HepG2 (cell line): ENCODE results near the gene ASB14. TPM values are rescaled to one million over a fixed set of nuclear protein-coding genes. Genes with fewer than 3 reads are reported as not detected.

Source experiments
- ATAC-seq: fragments of 200-7000 bp; cut with Tn5 transposase; 3 replicates; pipeline ENCODE4 v1.9.1; 2020; ENCODE audit warnings: mild to moderate bottlenecking, moderate library complexity
- BruUV-seq: library from RNA; stranded (reverse); fragments of 400-500 nt; replicated peaks from 2 replicates; lab custom pipeline; 2021; lab: Mats Ljungman, UMichigan
- CTCF ChIA-PET: fragments of 300-600 bp; formaldehyde crosslinking; extraction: SDS; loops from one replicate; lab custom pipeline; 2021; ENCODE audit warnings: low total read pairs, inconsistent platforms, low intra/inter-chr PET ratio; lab: Yijun Ruan, JAX
- POLR2A ChIA-PET: fragments of 350-600 bp; sonication (Branson Sonifier 250); formaldehyde crosslinking; loops from one replicate; lab custom pipeline; 2020; ENCODE audit warnings: antibody characterized with exemption, inconsistent platforms; lab: Yijun Ruan, JAX
- DNase-seq: peaks from one replicate; pipeline ENCODE4 v3.0.0-alpha.2; 2015; ENCODE audit warnings: low spot score
- FAIRE-seq: peaks from 3 replicates; lab custom pipeline; 2011; peaks lifted over from hg19 to GRCh38; lab: Jason Lieb, UNC
- H2AFZ ChIP-seq: one replicate; pipeline ENCODE4 v1.6.1; 2011; ENCODE audit warnings: low read length, inconsistent platforms
- H3K27ac ChIP-seq: fragments of 300-600 bp; 3 replicates; pipeline ENCODE4 v1.8.0; 2011; ENCODE audit warnings: mixed run types, mild to moderate bottlenecking, mixed read lengths, low read length, inconsistent platforms; ENCODE audit not compliant: insufficient read depth; ENCODE audit errors: extremely low read length
- H3K27me3 ChIP-seq, 2 experiments: fragments of 200-600 bp in 1 of 2; 2 replicates in 1 of 2; 3 replicates in 1 of 2; pipeline versions ENCODE4 v1.6.0 to v1.8.0; 2011; ENCODE audit warnings: low read length in 2 of 2, mild to moderate bottlenecking in 2 of 2, moderate library complexity in 2 of 2, inconsistent platforms in 1 of 2; ENCODE audit not compliant: insufficient read depth in 2 of 2, control insufficient read depth in 1 of 2
- H3K36me3 ChIP-seq, 2 experiments: fragments of 200-600 bp in 1 of 2; replicated peaks in 1 of 2; 2 replicates in 1 of 2; 3 replicates in 1 of 2; pipeline versions ENCODE4 v1.5.1 to v1.8.0; 2011; ENCODE audit warnings: low read length in 2 of 2, inconsistent platforms in 1 of 2; ENCODE audit not compliant: insufficient read depth in 2 of 2, control insufficient read depth in 1 of 2
- H3K4me1 ChIP-seq: 2 replicates; pipeline ENCODE4 v1.5.1; 2012; ENCODE audit warnings: low read length, inconsistent platforms; ENCODE audit not compliant: insufficient read depth
- H3K4me2 ChIP-seq: 2 replicates; pipeline ENCODE4 v1.6.0; 2011; ENCODE audit warnings: low read depth, low read length, inconsistent platforms
- H3K4me3 ChIP-seq, 3 experiments: fragments of 200-600 bp in 1 of 3; sonication (generic), shearing (Covaris generic) in 1 of 3; replicated peaks in 1 of 3; 2 replicates each; pipeline ENCODE4 v1.5.1; 2011 to 2016; ENCODE audit warnings: low read length in 3 of 3, inconsistent platforms in 2 of 3, low read depth in 2 of 3, mild to moderate bottlenecking in 2 of 3, control low read depth in 1 of 3, mixed read lengths in 1 of 3; ENCODE audit not compliant: insufficient read depth in 1 of 3
- H3K79me2 ChIP-seq: one replicate; pipeline ENCODE4 v1.6.1; 2011; ENCODE audit warnings: low read length, inconsistent platforms; ENCODE audit not compliant: insufficient read depth
- H3K9ac ChIP-seq: 2 replicates; pipeline ENCODE4 v1.6.0; 2011; ENCODE audit warnings: mild to moderate bottlenecking, low read depth, low read length, inconsistent platforms; ENCODE audit not compliant: insufficient read depth
- H3K9me3 ChIP-seq: 2 replicates; pipeline ENCODE4 v1.5.1; 2012; ENCODE audit warnings: mild to moderate bottlenecking, low read length
- H4K20me1 ChIP-seq: 2 replicates; pipeline ENCODE4 v1.6.0; 2011; ENCODE audit warnings: inconsistent platforms, mild to moderate bottlenecking, low read length, moderate library complexity; ENCODE audit not compliant: insufficient read depth
- AGO2 ChIP-seq: fragments of 200-400 bp; formaldehyde crosslinking; optimal IDR thresholded peaks from 2 replicates; pipeline ENCODE3; 2017; ENCODE audit warnings: mild to moderate bottlenecking, low read depth, low read length, moderate library complexity
- FOXC1 ChIP-seq: sonication (generic); formaldehyde crosslinking; IDR thresholded peaks from 2 replicates; pipeline ENCODE4 v1.8.0; 2022; ENCODE audit warnings: mild to moderate bottlenecking, missing genetic modification reagents, borderline replicate concordance
- GATA4 ChIP-seq: sonication (generic); IDR thresholded peaks from 2 replicates; pipeline ENCODE4 v1.6.1; 2016; ENCODE audit warnings: antibody characterized with exemption, low read depth, borderline replicate concordance
- HOMEZ ChIP-seq: IDR thresholded peaks from 2 replicates; pipeline ENCODE4 v1.6.1; 2016; ENCODE audit warnings: low read depth
- HOXA3 ChIP-seq: sonication (generic); formaldehyde crosslinking; IDR thresholded peaks from 2 replicates; pipeline ENCODE4 v1.5.0; 2020; ENCODE audit warnings: missing genetic modification reagents
- MLX ChIP-seq: IDR thresholded peaks from 2 replicates; pipeline ENCODE4 v1.6.1; 2016
- NCOA5 ChIP-seq: sonication (generic); formaldehyde crosslinking; IDR thresholded peaks from 2 replicates; pipeline ENCODE4 v1.4.0; 2020; ENCODE audit warnings: missing genetic modification reagents
- PHB2 ChIP-seq: fragments of 450-650 bp; IDR thresholded peaks from 2 replicates; pipeline ENCODE4 v1.6.1; 2018; ENCODE audit not compliant: partially characterized antibody
- PITX1 ChIP-seq: sonication (generic); formaldehyde crosslinking; IDR thresholded peaks from 2 replicates; pipeline ENCODE4 v1.5.1; 2020; ENCODE audit warnings: mild to moderate bottlenecking, missing genetic modification reagents
- SIX1 ChIP-seq: sonication (generic); formaldehyde crosslinking; IDR thresholded peaks from 2 replicates; pipeline ENCODE4 v1.4.0; 2020; ENCODE audit warnings: missing genetic modification reagents, borderline replicate concordance
- TMF1 ChIP-seq: sonication (generic); formaldehyde crosslinking; IDR thresholded peaks from 2 replicates; pipeline ENCODE4 v1.8.1; 2022; ENCODE audit warnings: low read depth, missing genetic modification reagents
- WGBS: methylation state at CpG from one replicate; pipeline ENCODE4 v1.1.6; 2017; ENCODE audit warnings: low lambda C conversion rate; 5-methylcytosine and 5-hydroxymethylcytosine counted together
- in situ Hi-C: cut with HindIII; loops from 2 replicates; pipeline ENCODE4 v1.10.0; 2017; ENCODE audit warnings: low pct_unique_long_range_greater_than_20kb; ENCODE audit not compliant: extremely low pct_ligation_motif_present
- intact Hi-C: fragments of 100-400 bp; cut with micrococcal nuclease; formaldehyde crosslinking; loops from one replicate; pipeline ENCODE4 v1.10.0; 2022; ENCODE audit not compliant: unreplicated experiment
- polyA plus RNA-seq, 8 experiments: library from polyadenylated mRNA; depleted of rRNA in 3 of 8; stranded (reverse) in 7 of 8; unstranded in 1 of 8; fragments of >200 nt; fragmentation: Illumina TruSeq in 4 of 8; extraction: Trizol in 4 of 8; gene quantifications; 2 replicates each; pipeline versions ENCODE4 v1.2.1 to v1.2.3, GENCODE V29; 2011 to 2016; ENCODE audit warnings: low read depth in 4 of 8, missing spikeins in 1 of 8, mixed read lengths in 1 of 8; ENCODE audit not compliant: insufficient read depth in 1 of 8
- total RNA-seq, 5 experiments: library from RNA; depleted of rRNA; stranded (reverse); fragments of >200 nt; fragmentation: Illumina TruSeq; extraction: Trizol; gene quantifications; 2 replicates each; pipeline ENCODE4 v1.2.3, GENCODE V29; 2016; ENCODE audit warnings: low read depth in 1 of 5
- TF ChIP-seq, protein P1 (sequence below): sonication (generic); formaldehyde crosslinking; IDR thresholded peaks from 2 replicates; pipeline ENCODE4 v1.4.0; 2020; ENCODE audit warnings: missing genetic modification reagents, low read depth, mild to moderate bottlenecking, borderline replicate concordance

The ASB14 gene
- total and polyA plus RNA-seq, 2 of the 13 experiments (the other 11 are each of a cell fraction or from before 2014, with no cell fraction given): not detected

- FAIRE-seq: no peak
Observed at GRCh38 chr3:57287205-57287604, 5.3 kb downstream of the ASB14 start.

GRCh38 chr3:57283334-57283733 is 9.2 kb downstream of the ASB14 start:
- FAIRE-seq (no peak), ATAC-seq (no peak), DNase-seq (no peak)
- Histone ChIP-seq H2AFZ (no peak overlapping the region), H3K4me3 (no peak overlapping the region), H4K20me1 (no peaks in the 10 kb centered on the region), H3K36me3 (no peaks in the 10 kb centered on the region), H3K27ac (no peak overlapping the region), H3K4me1 (no peaks in the 10 kb centered on the region), H3K4me2 (no peak overlapping the region), H3K9me3 (peaks cover 9% of the 10 kb centered on the region), H3K9ac (no peak overlapping the region), H3K27me3 (no peaks in the 10 kb centered on the region), H3K79me2 (no peaks in the 10 kb centered on the region)
- POLR2A ChIA-PET: no interaction called here
- TF ChIP-seq GATA4 (no peak), MLX (CRISPR knock-in tag) (no peak), HOMEZ (CRISPR knock-in tag) (no peak)
- in situ Hi-C loops: no loop called here
- BruUV-seq: no TSS peak
- CTCF ChIA-PET: no interaction called here
- intact Hi-C loops: no loop called here
- 55% methylated on average over 5 of the region's 6 CpGs for WGBS

More at GRCh38 chr3:57287205-57287604, 5.3 kb downstream of the ASB14 start:
- Histone ChIP-seq H3K4me1 (no peaks in the 10 kb centered on the region), H3K4me2 (no peak overlapping the region), H4K20me1 (no peaks in the 10 kb centered on the region), H3K27me3 (0 out of 5 replicates have a peak, but pooled peaks cover 0 to 3% of the 10 kb centered on the region in 2 experiments), H3K9ac (no peak overlapping the region), H3K27ac (no peak overlapping the region), H3K79me2 (no peaks in the 10 kb centered on the region), H3K4me3 (no peak overlapping the region), H3K36me3 (no peaks in the 10 kb centered on the region), H2AFZ (no peak overlapping the region), H3K9me3 (peaks cover 5% of the 10 kb centered on the region)
- CTCF ChIA-PET: no interaction called here
- POLR2A ChIA-PET: no interaction called here
- TF ChIP-seq NCOA5 (CRISPR knock-in tag) (no peak), HOXA3 (no peak), PITX1 (CRISPR knock-in tag) (no peak), AGO2 (no peak), PHB2 (no peak), TMF1 (CRISPR knock-in tag) (no peak), FOXC1 (no peak), SIX1 (CRISPR knock-in tag) (no peak)
- TF ChIP-seq, protein P1, sequence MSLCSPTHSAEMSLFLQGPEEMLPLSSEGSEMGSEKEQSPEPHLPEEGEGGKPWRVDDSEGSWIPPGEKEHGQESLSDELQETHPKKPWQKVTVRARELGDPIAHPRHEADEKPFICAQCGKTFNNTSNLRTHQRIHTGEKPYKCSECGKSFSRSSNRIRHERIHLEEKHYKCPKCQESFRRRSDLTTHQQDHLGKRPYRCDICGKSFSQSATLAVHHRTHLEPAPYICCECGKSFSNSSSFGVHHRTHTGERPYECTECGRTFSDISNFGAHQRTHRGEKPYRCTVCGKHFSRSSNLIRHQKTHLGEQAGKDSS (CRISPR knock-in tag): no peak
- BruUV-seq: no TSS peak
- DNase-seq: no peak
- in situ Hi-C loops (no loop called here), intact Hi-C loops (no loop called here)
- WGBS: 44% methylated on average over 2 of the region's 2 CpGs
- ATAC-seq: no peak
